Inflammatory macrophage treated with lipopolysaccharide for 1 hour (primary cell): ENCODE data around the gene SRRM4.

ENCODE experiments used
- DNase-seq, 2 donors: peaks; one replicate each; pipeline ENCODE4 v3.0.0-alpha.2; 2020 to 2022

Gene SRRM4

DNA sequence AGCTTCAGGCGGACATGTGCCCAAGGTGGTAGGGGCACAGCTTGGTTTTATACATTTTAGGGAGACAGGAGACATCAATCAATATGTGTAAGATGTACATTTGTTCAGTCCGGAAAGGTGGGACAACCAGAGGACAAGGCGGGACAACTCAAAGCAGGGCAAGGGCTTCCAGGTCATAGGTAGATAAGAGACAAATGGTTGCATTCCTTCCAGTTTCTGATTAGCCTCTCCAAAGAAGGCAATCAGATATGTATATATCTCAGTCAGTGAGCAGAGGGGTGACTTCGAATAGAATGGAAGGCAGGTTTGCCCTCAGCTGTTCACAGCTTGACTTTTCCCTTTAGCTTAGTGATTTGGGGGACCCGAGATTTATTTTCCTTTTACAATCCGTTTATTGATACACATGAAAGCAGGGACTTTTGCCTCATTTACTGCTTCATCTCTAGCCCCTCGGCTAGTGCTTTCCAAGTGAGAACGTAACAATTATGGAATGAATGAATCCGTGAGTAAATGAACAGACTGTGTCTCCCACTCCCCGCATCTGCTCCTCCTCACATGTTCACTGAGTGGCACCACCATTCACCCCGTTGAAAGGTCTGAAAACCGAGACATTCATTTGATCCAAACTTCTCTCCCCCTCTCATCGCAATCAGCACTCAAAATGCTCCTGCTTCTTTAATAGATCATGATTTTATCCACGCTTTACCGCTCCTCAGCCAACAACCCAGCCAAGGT is 190.5 kb downstream of the SRRM4 start:
- no peak for DNase-seq

DNA sequence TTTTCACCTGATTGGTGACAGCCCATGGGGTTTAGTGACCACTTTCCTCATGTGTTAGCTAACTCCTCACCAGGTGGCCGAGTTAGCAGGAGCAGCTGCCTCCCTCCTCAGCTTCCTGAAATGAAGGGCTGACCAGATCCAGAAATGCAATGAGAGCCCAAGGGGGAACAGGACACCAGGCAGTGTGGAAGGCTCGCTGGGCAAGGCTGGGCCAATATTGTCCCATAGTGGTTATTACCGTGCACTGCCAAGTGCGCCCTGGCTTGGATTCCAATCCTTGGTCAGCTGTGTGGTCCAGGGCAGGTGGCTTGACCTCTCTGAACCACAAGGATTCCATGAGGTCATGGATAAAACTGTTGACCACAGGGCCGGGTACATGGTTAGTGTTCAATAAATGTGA is 193.7 kb downstream of the SRRM4 start:
- DNase-seq: no peak

DNA sequence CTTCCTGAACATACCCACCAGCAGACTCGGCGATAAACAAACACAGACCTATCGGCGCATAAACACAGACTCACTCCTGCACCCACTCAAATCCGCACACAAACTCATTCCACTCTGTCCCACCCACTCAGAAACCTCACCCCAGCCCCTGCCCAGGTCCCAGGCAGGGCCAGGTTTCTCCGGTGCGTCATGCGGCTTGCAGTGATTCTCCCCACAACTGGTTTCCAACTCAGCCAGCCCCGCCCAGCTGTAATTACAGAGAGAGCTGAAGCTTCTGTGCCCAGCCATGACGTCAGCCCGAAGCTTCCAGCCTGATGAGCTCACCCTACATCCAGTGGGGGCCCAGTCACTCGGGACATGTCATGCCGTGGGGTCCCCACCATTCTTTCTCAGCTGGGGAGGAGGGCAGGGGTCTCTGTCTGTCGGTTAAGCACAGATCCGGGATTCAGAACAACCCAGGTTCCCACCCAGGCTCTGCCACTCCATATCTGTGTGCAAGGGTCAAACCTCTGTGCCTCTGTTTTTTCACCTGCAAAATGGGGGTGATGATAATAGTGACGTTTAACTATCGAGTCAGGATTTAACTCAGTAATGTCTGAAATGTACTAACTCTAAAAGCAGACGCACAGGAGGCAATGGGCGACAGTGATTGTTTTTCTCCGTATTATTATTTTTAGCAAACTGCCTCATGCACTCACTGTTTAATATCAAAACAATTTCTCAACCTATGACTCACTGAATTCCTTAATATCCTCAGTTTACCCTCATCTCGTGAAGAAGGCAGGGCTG is 195.1 kb downstream of the SRRM4 start:
- no peak for DNase-seq

DNA sequence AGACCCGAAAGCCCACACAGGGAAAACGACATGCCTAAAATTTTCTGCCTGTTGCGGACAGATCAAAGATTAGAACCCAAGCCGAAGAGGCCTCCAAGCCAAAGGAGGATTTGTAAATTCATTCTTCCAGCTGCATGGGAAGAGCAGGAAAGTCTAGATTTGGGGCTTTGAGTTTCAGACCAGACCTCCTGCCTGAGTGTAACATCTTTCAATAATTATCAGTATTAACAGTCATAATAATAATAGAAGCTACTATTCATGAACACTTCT is 195.7 kb downstream of the SRRM4 start:
- DNase-seq: no peak

DNA sequence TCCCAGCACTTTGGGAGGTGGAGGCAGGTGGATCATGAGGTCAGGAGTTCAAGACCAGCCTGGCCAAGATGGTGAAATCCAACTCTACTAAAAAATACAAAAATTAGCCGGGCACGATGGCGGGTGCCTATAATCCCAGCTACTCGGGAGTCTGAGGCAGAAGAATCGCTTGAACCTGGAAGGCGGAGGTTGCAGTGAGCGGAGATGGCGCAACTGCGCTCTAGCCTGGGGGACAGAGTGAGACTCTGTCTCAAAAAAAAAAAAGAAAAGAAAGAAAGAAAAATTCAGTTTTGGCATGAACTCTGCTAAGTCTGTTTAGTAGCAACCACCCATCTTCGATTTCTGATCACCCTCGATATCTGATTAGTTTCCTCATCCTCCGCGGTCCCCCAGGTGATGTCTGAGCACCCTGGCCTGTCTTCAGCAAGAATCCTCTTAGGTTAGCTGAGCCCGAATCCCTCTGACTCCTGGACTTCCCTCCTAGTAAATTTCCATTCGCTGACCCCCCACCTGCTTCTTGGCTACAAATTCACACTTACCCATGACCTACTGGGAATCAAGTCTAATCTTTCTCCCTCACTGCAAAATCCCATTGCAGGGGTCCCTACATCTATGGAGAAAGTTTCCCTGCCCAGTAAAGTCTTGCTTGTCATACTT is 196.5 kb downstream of the SRRM4 start:
- no peak for DNase-seq

DNA sequence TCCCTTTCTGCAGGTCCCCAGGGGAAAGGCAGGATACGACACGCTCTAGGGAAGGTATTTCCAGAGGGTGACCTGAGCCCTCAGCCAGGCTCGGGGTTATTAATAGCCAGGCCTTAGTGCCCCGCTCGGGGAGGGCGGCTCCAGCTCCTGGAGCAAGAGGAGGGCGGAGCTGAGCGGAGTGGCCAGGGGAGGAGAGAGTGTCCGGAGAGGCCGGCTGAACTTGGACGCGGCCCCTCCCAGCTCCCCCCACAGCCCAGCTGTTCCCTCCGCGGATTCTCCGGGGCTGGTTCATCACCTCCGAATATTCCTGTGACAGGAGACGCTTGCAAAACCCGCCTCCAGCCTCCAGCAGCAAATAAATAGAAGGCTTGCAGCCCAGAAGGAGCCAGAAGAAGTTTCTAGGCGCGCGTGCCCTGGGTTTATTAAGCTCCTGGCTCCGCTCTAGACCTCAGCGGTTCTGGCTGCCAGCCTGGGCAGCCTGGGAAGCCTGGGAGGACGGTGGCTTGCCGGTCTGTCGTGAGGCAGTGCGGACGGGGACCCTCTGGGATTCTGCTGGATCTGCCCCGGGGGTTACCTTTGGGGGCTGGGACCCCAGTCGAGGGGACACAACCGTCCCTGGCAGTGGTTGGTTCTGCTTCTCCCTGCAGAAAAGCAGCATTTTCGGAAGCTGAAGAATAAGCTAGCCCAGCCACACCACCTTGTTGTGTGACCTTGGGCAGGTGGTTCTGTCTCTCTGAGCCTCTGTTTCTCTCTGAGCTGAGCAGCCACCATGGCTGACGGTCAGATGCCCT is 197.4 kb downstream of the SRRM4 start, which contains the start of gene HSPB8:
TSS of gene HSPB8 (plus strand) at position 388 of the 791 bp plus-strand sequence. CDS start at position 770, 382 bp downstream.
- DNase-seq: no peak

DNA sequence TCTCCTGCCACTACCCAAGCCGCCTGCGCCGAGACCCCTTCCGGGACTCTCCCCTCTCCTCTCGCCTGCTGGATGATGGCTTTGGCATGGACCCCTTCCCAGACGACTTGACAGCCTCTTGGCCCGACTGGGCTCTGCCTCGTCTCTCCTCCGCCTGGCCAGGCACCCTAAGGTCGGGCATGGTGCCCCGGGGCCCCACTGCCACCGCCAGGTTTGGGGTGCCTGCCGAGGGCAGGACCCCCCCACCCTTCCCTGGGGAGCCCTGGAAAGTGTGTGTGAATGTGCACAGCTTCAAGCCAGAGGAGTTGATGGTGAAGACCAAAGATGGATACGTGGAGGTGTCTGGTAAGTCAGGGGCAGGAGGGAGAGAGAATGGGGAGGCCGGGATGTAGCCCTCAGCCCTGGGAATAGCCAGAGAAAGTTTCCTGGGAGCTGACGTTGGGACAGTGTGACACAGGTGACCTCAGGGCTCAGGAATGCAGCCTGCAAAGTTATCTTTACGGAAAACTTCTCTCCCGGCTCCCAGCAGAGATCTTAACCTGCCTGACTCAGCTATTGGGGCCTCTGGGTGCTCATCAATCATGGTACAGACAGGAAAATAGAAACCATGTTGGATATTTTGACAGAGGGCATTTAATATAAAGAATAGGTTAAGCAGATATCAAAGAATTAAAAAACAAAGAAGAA is 198.1 kb downstream of the SRRM4 start:
- DNase-seq: no peak

DNA sequence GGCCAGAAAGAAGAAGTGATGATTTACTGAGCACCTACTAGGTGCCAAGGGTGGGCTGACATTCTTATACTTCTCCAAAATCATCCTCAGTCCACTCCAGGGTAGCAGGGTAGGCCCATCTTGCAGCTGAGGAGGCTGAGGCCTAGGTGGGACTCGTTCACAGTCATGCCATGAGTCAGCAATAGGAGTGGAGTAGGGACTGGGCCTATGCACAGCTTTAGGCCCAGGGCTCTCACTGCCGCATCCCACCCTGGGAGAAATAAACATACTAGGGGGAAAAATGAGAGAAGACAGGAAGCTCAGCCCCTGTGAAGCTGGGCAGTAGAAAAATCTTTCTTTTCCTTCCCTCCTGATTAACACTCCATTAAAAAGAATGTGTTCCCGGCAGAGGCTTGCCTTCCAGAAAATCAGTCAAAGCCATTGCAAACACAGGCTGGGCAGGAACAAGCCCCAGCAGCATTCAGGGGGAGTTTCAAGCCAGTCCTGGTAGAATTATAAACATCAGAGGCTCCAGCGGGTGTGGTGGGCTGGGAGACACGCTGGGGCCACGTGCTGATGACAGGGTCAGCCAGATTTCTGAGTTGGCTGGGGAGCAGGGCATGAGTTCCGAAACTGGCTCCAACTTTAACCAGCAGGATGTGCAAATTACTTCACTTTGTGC is 199.2 kb downstream of the SRRM4 start:
- DNase-seq: no peak

DNA sequence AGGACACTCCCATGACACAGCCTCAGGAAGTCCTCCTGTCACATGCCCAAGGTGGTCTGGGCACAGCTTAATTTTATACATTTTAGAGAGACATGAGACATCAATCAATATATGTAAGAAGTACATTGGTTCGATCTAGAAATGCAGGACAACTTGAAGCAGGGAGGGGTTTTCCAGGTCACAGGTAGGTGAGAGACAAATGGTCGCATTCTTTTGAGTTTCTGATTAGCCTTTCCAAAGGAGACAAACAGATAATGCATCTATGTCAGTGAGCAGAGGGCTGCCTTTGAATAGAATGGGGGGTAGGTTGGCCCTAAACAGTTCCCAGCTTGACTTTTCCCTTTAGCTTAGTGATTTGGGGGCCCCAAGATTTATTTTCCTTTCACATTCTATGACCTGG is 199.9 kb downstream of the SRRM4 start:
- no peak for DNase-seq

DNA sequence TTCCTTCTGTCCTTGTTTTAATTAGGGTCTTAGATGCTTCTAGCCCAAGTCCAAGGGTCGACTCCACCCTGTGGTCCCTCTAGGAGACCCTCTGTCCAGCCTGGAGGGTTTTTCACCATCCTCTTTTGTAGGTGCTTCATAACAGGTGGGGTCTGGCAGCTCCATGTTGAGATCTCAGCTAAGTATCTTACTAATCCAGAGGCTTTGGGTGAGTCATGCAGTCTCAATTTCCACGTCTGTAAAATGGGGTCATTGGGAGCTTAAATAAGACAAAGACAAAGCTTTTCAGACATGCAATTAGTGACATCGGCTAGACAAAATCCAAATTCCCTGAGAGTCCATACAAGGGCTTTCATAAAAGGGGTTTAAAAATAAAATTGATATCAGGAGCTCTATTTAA is 200.6 kb downstream of the SRRM4 start:
- DNase-seq: no peak

DNA sequence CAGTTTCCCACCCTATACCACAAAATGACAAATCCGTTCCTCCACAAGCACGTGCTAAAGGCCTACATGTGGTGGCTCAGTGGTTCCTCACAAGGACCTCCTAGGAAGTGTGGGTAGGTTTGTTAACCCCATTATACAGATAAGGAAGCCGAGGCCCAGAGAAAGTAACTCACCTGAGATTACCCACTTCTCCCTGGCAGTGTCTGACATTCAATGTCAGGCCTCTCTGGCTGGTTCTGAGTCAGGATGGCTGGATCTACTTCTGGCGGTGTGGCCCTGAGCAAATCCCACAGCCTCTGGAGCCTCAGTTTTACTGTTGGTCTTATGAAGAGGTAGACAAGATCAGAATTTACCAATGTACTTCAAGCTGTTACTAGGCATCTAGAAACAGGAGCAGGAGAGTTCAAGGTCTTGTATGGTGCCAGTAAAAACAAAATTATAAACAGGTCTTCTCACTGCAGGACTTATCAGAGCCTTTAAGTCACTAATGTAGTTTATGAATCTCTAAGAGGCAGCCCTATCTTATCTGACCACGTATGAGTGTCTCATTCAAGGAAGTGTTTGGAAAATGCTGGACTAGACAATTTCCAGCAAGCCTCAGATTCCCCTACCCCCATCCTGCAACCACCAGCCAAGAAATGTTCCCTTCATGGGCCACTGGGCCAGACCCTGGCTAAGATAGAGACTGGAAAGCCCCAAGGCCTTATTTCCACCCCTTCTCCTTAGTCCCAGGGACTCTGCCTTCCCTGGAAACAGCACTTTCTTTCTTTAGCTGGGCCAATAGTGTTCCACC is 201.6 kb downstream of the SRRM4 start:
- DNase-seq: no peak

DNA sequence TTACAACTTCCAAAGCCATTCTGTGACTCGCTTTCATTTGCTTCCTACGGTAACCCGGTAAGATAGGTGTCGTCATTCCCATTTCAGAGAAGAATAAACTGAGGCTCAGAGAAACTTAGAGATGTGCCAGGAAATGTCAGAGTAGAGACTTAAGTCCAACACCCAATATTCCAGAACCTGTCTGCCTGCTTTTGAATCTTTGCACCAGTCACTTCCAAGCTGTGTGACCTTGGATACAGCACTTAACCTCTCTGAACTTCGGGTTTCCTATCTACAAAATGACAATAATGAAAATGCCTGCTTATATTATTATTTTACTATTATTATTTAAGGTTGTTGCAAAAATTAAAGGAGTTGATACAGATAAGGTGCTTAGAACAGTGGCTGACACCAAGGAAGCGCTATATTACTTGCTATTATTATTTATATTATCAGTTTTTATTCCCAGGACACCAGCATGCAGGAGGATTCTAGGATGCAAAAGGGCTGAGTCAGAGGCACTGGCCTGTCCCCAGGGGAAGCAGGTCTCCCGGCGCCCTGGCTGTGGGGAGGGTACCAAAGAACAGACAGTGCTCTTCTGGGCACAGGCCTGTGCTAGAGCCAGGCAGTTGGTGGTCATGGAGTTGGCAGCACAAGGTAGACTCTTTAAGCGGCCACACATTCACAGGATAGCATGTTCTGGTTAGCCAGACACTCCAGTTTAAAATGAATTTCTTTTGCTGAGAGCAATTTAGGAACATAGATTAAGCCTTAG is 202.8 kb downstream of the SRRM4 start:
- no peak for DNase-seq

DNA sequence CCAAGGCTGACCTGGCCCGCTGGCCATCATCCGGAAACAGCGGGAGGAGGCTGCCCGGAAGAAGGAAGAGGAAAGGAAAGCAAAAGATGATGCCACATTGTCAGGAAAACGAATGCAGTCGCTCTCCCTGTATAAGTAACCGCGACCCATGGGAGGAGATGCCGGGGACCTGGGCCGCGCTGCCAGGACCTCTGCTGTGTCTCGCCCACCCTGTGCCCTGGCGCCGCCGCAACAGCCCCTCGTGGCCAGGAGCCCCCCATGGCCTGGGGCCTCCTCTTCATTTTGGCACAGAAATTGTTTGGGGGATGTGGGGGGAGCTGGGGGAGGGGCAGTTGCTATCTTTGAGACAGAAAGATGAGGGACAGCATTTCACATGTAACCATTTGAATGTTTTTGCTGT is 213.9 kb downstream of the SRRM4 start:
- no peak for DNase-seq

DNA sequence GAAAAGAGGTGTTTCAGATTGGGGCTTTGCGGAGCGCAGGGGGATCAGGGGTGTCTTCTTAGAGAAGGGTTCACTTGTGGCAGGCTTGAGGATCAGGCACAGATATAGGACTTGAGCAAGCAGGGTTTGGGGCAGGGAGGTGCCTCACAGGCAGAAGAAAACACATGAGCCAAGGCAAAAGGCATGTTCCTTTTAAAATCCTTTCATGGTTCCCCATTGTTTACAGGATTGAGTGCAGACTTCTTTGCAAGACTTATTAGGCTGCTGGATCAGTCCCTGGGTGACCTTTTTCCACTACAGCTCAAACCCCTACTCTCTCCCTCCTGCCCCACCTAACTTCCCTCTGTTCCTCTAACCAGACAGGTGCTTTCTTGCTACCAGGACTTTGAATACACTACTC is 217.1 kb downstream of the SRRM4 start:
- no peak for DNase-seq

DNA sequence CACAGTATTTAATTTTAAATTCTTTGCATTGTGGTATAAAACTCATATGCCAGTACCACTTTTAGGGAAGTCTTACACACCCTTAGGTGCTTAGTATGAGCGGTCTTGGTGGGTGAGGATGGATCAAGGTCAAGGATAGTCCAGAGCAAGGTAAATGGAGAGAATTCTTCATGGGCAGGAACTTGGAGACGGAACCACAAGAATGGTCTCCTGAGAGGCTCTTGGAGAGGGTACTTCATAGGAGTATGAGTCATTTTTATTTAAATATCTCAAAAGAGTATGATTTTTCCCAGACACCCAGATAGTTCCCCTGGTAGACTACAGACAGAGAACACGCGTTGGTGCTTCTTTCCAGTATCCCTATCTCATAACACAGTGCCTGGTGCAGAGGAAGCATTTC is 219.3 kb downstream of the SRRM4 start:
- no peak for DNase-seq

DNA sequence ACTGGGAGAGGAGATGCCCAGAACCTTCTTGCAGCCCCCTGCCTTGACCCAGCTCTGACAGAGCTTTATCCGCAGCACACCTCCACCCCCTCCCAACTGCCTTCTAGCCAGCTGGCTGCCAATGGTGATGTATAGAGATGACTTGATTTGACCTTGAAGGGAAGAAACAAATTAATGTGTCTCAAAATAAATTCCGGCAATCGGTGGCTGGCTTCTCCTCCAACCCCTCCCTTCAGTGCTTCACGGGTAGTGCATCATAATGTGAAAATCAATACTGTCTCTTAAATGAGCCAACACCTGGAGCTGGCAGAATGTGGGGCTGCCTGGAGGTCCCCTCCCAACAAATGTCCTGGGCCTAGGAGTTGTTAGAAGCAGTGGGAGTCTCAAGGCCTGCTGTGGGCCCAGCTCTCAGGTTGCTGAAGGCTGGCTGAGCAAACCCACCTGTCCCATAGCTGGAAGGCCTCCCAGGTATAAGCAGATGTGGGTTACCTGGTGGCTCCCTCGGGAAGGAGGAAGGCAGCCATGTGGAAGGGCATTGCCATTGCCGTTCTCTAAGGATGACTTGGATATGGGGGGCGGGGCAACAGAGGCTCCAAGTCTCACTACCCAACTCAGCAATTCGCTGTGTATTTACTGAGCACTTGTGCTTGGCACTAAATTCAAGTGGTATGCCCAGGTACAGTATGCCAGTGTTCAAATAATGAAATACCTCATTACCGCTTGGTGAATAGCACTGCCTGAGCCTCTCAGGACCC is 220.6 kb downstream of the SRRM4 start:
- no peak for DNase-seq

DNA sequence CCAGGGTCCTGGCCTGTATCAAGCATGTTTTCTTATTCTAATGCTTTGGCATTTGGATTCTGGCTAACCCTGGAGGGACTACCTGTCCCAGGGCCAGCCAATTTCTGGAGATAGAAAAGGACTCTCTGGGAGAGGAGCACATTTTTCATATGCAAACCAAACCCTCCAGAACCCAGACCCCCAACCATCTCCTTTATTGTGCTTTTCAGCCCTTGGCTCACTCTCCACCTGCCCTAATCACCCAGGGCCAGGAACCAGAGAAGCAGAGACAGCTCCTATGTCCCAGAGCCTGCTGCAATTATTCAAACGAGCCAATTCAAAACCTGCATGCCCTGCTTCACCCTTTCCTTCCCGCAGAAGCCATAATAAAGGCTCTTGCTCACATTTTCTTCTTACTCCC is 221.2 kb downstream of the SRRM4 start:
- DNase-seq: no peak

DNA sequence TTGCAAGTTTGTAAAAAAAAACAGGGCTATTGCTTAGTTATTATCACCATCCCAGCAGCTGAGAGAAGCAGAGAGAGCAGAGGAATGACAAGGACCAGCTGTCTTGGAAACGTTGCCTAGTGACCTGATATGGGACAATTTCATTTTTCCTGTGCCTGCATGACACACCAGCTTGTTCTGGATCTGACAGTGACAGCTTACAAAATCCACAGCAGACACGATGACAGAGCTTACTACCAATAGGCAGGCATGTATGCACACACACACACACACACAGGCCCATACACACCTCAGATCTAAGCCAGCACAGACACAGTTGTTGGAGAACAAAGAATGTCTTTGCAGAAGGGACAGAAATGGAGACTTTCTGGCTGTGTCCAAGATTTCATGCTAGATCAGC is 222.8 kb downstream of the SRRM4 start:
- no peak for DNase-seq

DNA sequence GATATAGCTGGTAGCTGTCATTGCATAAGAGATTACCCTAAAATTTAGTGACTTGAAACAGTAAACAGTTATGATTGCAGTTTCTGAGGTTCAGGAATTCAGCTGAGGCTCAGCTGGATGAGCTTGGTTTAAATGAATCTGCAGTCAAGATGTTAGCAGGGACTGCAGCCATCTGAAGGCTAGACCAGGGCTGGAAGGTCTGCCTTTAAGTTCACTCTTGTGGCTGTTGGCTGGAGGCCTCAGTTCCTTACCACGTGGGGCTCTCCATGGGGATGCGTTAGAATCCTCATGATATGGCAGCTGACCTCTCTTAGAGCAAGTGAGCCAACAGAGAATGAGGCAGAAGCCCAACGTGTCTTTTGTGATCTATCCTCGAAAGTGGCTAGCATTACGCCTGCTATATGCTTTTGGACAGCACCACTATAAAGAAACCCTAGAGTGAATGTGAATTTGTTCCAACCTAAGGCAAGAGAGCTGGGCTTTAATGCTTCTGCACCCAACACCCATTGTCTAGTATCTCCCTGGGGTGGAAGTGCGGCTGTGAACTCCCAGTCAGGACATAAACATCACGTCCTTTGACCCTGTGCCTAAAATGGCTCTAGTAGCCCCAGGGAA is 223.4 kb downstream of the SRRM4 start:
- DNase-seq: no peak
